H9 (cell line): ENCODE results near the gene ANO3. TPM values are rescaled to one million over a fixed set of nuclear protein-coding genes. Genes with fewer than 3 reads are reported as not detected.

Source experiments
- DNase-seq: peaks from one replicate; pipeline ENCODE4 v3.0.0-alpha.2; 2017
- H2AFZ ChIP-seq: one replicate; pipeline ENCODE4 v1.6.1; 2013; ENCODE audit warnings: mild to moderate bottlenecking, low read length, control low read depth, moderate library complexity
- H2AK5ac ChIP-seq: 2 replicates; pipeline ENCODE4 v1.6.1; 2013; ENCODE audit warnings: low read length, control low read depth, mixed read lengths; ENCODE audit not compliant: insufficient read length
- H2BK120ac ChIP-seq: one replicate; pipeline ENCODE4 v1.6.1; 2013; ENCODE audit warnings: low read depth, mild to moderate bottlenecking, low read length, control low read depth, inconsistent platforms; ENCODE audit not compliant: poor library complexity, severe bottlenecking
- H2BK12ac ChIP-seq: 2 replicates; pipeline ENCODE4 v1.6.1; 2013; ENCODE audit warnings: low read length, control low read depth, mixed read lengths, low read depth; ENCODE audit not compliant: insufficient read length
- H2BK15ac ChIP-seq: 2 replicates; pipeline ENCODE4 v1.6.1; 2013; ENCODE audit warnings: low read depth, low read length, control low read depth
- H2BK20ac ChIP-seq: one replicate; pipeline ENCODE4 v1.6.1; 2013; ENCODE audit warnings: low read depth, mild to moderate bottlenecking, low read length, control low read depth, inconsistent platforms; ENCODE audit not compliant: poor library complexity, severe bottlenecking
- H2BK5ac ChIP-seq: 2 replicates; pipeline ENCODE4 v1.6.1; 2013; ENCODE audit warnings: low read length, control low read depth, mixed read lengths; ENCODE audit not compliant: insufficient read length
- H3K14ac ChIP-seq: 2 replicates; pipeline ENCODE4 v1.6.1; 2013; ENCODE audit warnings: low read length, control low read depth; ENCODE audit not compliant: insufficient read depth
- H3K18ac ChIP-seq: 2 replicates; pipeline ENCODE4 v1.6.1; 2013; ENCODE audit warnings: low read depth, mild to moderate bottlenecking, mixed read lengths, low read length, control low read depth; ENCODE audit not compliant: insufficient read length
- H3K23ac ChIP-seq: 2 replicates; pipeline ENCODE4 v1.6.1; 2013; ENCODE audit warnings: low read length, control low read depth, mixed read lengths, low read depth; ENCODE audit not compliant: insufficient read length
- H3K23me2 ChIP-seq: 2 replicates; pipeline ENCODE4 v1.6.1; 2013; ENCODE audit warnings: low read depth, mild to moderate bottlenecking, mixed read lengths, low read length, control low read depth; ENCODE audit not compliant: insufficient read length, poor library complexity, severe bottlenecking
- H3K27ac ChIP-seq: 2 replicates; pipeline ENCODE4 v1.5.1; 2013; ENCODE audit warnings: low read length, control low read depth, mixed read lengths, low read depth; ENCODE audit not compliant: insufficient read length
- H3K27me3 ChIP-seq: 2 replicates; pipeline ENCODE4 v1.6.1; 2013; ENCODE audit warnings: low read length, control low read depth, inconsistent platforms; ENCODE audit not compliant: insufficient read depth
- H3K4ac ChIP-seq: 2 replicates; pipeline ENCODE4 v1.6.1; 2013; ENCODE audit warnings: low read depth, mild to moderate bottlenecking, control low read depth, inconsistent platforms, low read length, moderate library complexity
- H3K4me1 ChIP-seq: 2 replicates; pipeline ENCODE4 v1.6.1; 2013; ENCODE audit warnings: low read length, control low read depth, inconsistent platforms; ENCODE audit not compliant: insufficient read depth
- H3K4me2 ChIP-seq: 2 replicates; pipeline ENCODE4 v1.6.1; 2013; ENCODE audit warnings: low read length, control low read depth, mixed read lengths; ENCODE audit not compliant: insufficient read length, insufficient read depth
- H3K56ac ChIP-seq: 2 replicates; pipeline ENCODE4 v1.6.1; 2013; ENCODE audit warnings: low read depth, mild to moderate bottlenecking, mixed read lengths, low read length, control low read depth; ENCODE audit not compliant: insufficient read length
- H3K79me1 ChIP-seq: 2 replicates; pipeline ENCODE4 v1.6.1; 2013; ENCODE audit warnings: low read depth, mild to moderate bottlenecking, moderate library complexity, low read length, control low read depth, inconsistent platforms; ENCODE audit not compliant: insufficient read depth, poor library complexity, severe bottlenecking
- H3K79me2 ChIP-seq: 2 replicates; pipeline ENCODE4 v1.6.1; 2013; ENCODE audit warnings: low read length, control low read depth, inconsistent platforms; ENCODE audit not compliant: insufficient read depth
- H3K9ac ChIP-seq: 2 replicates; pipeline ENCODE4 v1.6.1; 2013; ENCODE audit warnings: low read length, control low read depth, mixed read lengths; ENCODE audit not compliant: insufficient read length; ENCODE audit errors: extremely low read depth
- H3K9me3 ChIP-seq: one replicate; pipeline ENCODE4 v1.6.1; 2013; ENCODE audit warnings: low read depth, low read length, inconsistent platforms; ENCODE audit not compliant: control insufficient read depth
- H3T11ph ChIP-seq: one replicate; pipeline ENCODE4 v1.6.1; 2013; ENCODE audit warnings: mild to moderate bottlenecking, low read length, control low read depth, inconsistent platforms
- H4K20me1 ChIP-seq: one replicate; pipeline ENCODE4 v1.6.1; 2013; ENCODE audit not compliant: control insufficient read depth, insufficient read length, insufficient read depth
- H4K5ac ChIP-seq: 2 replicates; pipeline ENCODE4 v1.6.1; 2013; ENCODE audit warnings: low read depth, mild to moderate bottlenecking, mixed read lengths, low read length, control low read depth; ENCODE audit not compliant: insufficient read length
- H4K8ac ChIP-seq: replicated peaks from 2 replicates; pipeline ENCODE4 v1.6.1; 2013; ENCODE audit warnings: low read length, control low read depth, mixed read lengths, low read depth; ENCODE audit not compliant: insufficient read length
- H4K91ac ChIP-seq: 2 replicates; pipeline ENCODE4 v1.6.1; 2013; ENCODE audit warnings: low read depth, mild to moderate bottlenecking, moderate library complexity, mixed read lengths, low read length, control low read depth; ENCODE audit not compliant: insufficient read length
- H3K27ac Mint-ChIP-seq, 3 experiments: 2 replicates in 2 of 3; 3 replicates in 1 of 3; pipeline ENCODE4 v1.8.0; 2020 to 2021; ENCODE audit warnings: mixed read lengths in 3 of 3, mild to moderate bottlenecking in 1 of 3, moderate library complexity in 1 of 3
- H3K27me3 Mint-ChIP-seq: 2 replicates; pipeline ENCODE4 v1.8.0; 2021; ENCODE audit warnings: low read depth, mild to moderate bottlenecking, moderate library complexity, mixed read lengths
- H3K36me3 Mint-ChIP-seq, 3 experiments: 2 replicates in 2 of 3; 3 replicates in 1 of 3; pipeline ENCODE4 v1.8.0; 2020 to 2021; ENCODE audit warnings: low read depth in 3 of 3, mixed read lengths in 3 of 3; ENCODE audit not compliant: insufficient read depth in 1 of 3
- H3K4me1 Mint-ChIP-seq, 2 experiments: 2 replicates each; pipeline ENCODE4 v1.8.0; 2020; ENCODE audit warnings: mixed read lengths in 2 of 2
- H3K4me3 Mint-ChIP-seq, 2 experiments: 2 replicates in 1 of 2; 3 replicates in 1 of 2; pipeline ENCODE4 v1.8.0; 2020 to 2021; ENCODE audit warnings: mild to moderate bottlenecking in 2 of 2, mixed read lengths in 2 of 2, moderate library complexity in 1 of 2
- H3K9me3 Mint-ChIP-seq, 2 experiments: 2 replicates in 1 of 2; 3 replicates in 1 of 2; pipeline ENCODE4 v1.8.0; 2020; ENCODE audit warnings: mild to moderate bottlenecking in 2 of 2, mixed read lengths in 2 of 2, moderate library complexity in 1 of 2
- WGBS: extraction: QIAGEN DNeasy Blood & Tissue Kit; methylation state at CpG from one replicate; pipeline ENCODE4 v1.1.7; 2013; ENCODE audit warnings: missing lambda C conversion rate, low lambda C conversion rate, mixed read lengths; ENCODE audit not compliant: insufficient read length; ENCODE audit errors: extremely low coverage; 5-methylcytosine and 5-hydroxymethylcytosine counted together
- total RNA-seq: library from RNA; stranded (reverse); gene quantifications from 2 replicates; pipeline ENCODE4 v1.2.1, GENCODE V29; 2021
- TF ChIP-seq, protein P1 (sequence below): fragments of 200-600 bp; sonication (generic); conservative IDR thresholded peaks from 3 replicates; pipeline ENCODE4 v1.8.0; 2021; ENCODE audit warnings: antibody characterized with exemption, mild to moderate bottlenecking

The ANO3 gene
- total RNA-seq, 1 experiment from 2014 or later, result not detected

- H3K36me3 Mint-ChIP-seq, result no peaks in the 10 kb centered on the region
- no peak for DNase-seq
- H3K4me1 ChIP-seq, result no peaks in the 10 kb centered on the region
- H2BK5ac ChIP-seq, result no peak overlapping the region
- H2BK12ac ChIP-seq, result no peak overlapping the region
- no peaks in the 10 kb centered on the region for H4K20me1 ChIP-seq
- H3K14ac ChIP-seq, result no peak overlapping the region
- H2BK120ac ChIP-seq, result no peak overlapping the region
- no peaks in the 10 kb centered on the region for H3K79me1 ChIP-seq
- no peak overlapping the region for H3K56ac ChIP-seq
- no peaks in the 10 kb centered on the region for H3K27me3 ChIP-seq
- H3K23ac ChIP-seq, result no peak overlapping the region
- H4K5ac ChIP-seq, result no peak overlapping the region
- no peaks in the 10 kb centered on the region; a peak in 1 of 5 replicates for H3K9me3 Mint-ChIP-seq
- H2AFZ ChIP-seq, result no peak overlapping the region
- H4K91ac ChIP-seq, result no peak overlapping the region
- H3T11ph ChIP-seq, result no peak overlapping the region
- no peak overlapping the region for H3K27ac ChIP-seq
- H4K8ac ChIP-seq, result no peak overlapping the region
- H3K27ac Mint-ChIP-seq, result no peak overlapping the region
- no peaks in the 10 kb centered on the region for H3K4me1 Mint-ChIP-seq
- H3K79me2 ChIP-seq, result no peaks in the 10 kb centered on the region
- H3K4ac ChIP-seq, result no peak overlapping the region
- H2BK20ac ChIP-seq, result no peak overlapping the region
- H3K23me2 ChIP-seq, result no peaks in the 10 kb centered on the region
- H3K18ac ChIP-seq, result no peak overlapping the region
- TF ChIP-seq, protein P1, sequence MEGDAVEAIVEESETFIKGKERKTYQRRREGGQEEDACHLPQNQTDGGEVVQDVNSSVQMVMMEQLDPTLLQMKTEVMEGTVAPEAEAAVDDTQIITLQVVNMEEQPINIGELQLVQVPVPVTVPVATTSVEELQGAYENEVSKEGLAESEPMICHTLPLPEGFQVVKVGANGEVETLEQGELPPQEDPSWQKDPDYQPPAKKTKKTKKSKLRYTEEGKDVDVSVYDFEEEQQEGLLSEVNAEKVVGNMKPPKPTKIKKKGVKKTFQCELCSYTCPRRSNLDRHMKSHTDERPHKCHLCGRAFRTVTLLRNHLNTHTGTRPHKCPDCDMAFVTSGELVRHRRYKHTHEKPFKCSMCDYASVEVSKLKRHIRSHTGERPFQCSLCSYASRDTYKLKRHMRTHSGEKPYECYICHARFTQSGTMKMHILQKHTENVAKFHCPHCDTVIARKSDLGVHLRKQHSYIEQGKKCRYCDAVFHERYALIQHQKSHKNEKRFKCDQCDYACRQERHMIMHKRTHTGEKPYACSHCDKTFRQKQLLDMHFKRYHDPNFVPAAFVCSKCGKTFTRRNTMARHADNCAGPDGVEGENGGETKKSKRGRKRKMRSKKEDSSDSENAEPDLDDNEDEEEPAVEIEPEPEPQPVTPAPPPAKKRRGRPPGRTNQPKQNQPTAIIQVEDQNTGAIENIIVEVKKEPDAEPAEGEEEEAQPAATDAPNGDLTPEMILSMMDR, result no peak
- H3K9me3 ChIP-seq, result no peaks in the 10 kb centered on the region
- H3K27me3 Mint-ChIP-seq, result no peaks in the 10 kb centered on the region
- H3K4me3 Mint-ChIP-seq, result no peak overlapping the region
- H3K9ac ChIP-seq, result no peak overlapping the region
- H2AK5ac ChIP-seq, result no peak overlapping the region
- H2BK15ac ChIP-seq, result no peak overlapping the region
- no CpG with 5 or more reads among the region's 5 CpGs for WGBS
- no peak overlapping the region for H3K4me2 ChIP-seq
Observed at GRCh38 chr11:26348776-26349175, 16.8 kb downstream of the ANO3 start.
